SKM-1 treated with dmso at 0.1 percent for 144 hours (cell line): ENCODE measurements around the gene NAA10.

Experiments used
- DNase-seq: peaks from one replicate; lab custom pipeline; 2025; ENCODE audit not compliant: unreplicated experiment; lab: John Stamatoyannopoulos, UW

NAA10 gene

DNA sequence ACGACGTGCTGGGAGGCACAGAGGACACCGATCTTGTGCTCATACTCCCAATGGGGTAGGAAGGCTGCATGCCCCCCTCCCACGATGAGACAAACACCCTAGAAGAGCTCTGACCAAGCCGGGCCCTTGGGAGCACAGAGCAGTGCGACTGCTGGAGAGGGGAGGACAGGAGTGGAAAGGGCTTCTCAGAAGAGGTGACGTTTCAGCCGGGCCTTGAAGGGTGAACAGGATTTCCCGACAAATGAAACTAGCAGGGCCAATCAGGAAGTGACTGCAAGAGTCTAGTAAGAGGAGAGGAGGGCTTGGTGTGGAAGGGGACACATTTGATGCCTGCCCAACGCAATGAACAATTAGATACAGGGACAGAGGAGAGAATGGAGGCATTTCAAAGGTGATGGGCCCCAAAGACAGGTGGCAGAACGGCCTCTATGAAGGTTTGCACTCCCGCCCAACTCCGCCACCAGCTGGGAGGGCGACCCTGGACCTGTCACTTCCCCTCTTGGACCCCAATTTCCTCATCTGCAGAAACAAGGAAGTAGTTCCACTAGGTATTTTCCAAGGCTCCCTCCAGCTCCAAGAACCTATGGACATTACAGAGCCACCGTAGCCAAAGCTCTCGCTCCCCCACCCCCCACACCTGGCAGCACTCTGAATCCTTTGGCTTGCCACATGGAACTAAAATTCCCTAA is 32.8 kb upstream of the NAA10 start:
- no peak for DNase-seq

DNA sequence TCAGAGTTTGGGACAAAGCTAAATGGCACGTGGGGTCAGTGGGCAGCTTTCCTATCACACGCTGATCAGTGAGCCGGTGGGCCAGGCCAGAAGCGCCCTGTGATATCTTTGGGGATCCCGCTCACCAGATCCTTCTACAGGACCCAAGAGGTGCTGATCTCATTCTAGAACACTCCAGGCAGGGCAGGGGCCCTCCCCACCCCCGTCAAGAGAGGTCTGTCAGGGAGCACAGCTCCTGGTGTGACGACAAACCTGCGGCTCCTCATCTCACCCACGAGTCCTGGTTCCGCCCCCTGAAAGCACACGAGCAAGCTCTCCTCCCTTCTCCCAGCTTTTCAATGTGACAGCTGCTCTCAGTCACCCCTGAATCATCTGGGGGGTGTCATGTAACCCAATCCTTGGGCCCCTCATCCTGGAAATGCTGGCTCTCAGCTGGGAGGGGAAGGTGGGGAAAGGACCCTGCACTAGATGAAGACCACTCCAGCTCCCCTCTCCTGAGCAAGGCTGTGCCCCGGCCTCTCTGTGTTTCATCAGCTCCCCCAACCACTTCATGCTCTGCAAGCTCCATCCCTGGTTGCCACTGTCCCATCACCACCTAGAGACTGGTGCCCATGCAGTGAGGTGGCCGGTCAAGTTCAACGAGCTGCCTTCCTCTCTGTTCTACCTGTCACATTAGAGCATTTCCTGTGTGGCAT is 32.2 kb upstream of the NAA10 start:
- DNase-seq = no peak

DNA sequence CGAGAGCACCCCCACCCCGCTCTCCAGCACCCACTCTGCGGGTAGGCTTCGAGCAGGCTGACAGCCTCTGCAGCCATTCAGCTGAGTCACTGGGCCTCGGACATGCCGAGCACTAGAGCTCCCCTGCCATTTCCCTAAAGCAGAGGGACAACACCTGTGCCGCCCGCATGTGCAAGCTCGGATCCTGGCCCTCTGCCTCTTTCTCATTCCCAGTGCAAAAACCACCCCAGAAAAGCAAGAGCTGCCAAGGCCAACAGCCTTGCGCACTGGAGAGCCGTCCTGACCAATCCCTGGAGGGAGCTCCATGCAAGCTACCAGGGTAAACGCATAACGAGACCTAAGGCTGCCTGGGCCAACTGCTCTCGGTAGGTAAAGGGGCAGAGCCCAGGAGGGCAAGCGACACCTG is 31.4 kb upstream of the NAA10 start:
- no peak for DNase-seq

DNA sequence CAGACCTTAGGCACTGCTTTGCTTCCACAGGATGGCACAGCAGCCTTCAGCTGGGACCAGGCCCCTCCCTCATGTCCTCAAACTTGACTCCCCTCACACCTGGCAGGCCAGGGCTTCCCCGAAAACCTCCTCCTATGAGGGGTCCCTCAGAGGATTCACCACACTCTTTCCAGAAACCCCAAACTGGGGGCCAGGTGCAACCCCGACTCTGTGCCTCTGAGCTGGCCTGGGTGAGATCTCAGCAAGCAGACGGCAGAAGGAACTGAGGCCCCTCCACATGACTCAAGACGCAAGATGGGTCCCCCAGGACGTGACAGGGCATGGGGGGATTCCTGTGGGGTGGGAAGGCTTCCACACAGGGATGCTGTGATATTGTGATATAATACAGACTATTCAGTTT is 30.6 kb upstream of the NAA10 start:
- DNase-seq = no peak

DNA sequence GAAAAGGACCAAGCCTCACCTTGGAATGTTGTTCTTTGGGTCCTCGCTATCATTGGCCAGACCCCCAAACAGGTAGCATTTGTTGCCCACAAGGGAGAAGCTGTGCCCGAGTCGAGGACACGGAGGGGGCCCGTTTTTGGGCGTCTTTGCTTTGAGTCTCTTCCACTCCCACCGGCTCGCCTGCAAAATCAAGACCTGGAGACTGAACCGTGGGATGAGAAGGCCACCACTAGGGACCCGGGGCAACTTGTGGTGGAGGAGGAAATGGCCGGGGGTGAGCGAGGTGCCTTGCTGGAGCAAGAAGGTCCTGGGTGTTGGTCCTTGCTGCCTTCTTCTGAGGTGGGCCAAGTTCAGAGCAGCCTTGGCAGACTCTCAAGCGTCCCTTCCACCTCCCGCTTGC is 29.3 kb upstream of the NAA10 start:
- DNase-seq = no peak

DNA sequence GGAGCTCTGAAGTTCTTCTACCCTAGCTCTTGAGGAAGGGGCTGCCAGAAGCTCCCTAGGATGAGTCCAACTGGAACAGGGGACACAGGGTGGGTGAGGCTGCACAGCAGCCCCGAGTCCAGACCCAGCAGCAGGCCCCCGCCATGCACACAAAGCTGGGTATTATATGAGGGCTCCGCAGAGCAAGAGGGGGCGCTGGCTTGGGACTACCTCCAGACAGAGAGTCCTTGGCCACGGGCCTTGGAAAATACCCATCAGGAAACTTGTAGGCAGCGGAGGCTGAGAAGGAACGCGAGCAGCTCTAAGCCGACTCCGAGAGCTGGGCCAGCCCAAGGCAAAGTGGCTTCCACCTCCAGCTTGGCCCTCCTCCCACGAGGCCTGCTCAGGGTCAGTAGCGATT is 28.7 kb upstream of the NAA10 start:
- DNase-seq = no peak

DNA sequence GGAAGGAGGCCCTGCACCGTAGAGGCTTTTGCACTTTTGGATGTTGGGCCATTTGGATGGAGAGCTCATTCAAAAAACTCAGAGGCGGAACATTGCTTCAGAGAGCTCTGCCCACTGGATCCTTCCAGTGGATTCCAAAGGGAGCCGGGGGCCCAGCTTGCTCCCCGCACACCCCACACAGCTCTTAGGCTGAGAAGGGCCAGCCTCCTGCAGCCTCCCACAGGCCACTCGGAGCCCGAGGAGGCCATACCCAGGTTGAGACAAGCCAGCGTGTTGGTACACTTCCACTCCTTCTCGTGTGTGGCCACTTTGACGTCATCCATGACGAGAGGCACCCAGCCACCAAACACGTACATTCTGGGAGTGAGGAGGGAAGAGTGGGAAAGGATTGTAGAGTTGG is 26.5 kb upstream of the NAA10 start:
- DNase-seq = no peak

DNA sequence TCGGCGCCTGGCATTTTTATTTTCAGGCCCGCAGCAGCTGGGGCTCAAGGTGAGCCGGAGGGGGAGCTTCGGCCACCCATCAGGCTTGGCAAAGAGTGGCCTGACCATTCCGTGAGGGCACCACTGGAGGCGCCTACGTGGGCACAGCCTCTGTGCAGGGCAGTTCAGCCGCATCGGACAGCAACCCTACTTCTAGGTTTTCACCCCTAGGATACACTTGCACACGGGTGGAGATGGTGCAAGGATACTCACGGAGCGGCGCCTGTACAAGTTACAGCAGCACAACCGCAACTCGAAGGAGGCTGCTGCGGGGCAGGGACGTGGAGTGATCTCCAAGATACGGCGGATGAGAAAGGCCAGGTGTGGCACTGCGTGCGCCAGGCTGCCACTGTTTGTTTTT is 25.9 kb upstream of the NAA10 start:
- no peak for DNase-seq

DNA sequence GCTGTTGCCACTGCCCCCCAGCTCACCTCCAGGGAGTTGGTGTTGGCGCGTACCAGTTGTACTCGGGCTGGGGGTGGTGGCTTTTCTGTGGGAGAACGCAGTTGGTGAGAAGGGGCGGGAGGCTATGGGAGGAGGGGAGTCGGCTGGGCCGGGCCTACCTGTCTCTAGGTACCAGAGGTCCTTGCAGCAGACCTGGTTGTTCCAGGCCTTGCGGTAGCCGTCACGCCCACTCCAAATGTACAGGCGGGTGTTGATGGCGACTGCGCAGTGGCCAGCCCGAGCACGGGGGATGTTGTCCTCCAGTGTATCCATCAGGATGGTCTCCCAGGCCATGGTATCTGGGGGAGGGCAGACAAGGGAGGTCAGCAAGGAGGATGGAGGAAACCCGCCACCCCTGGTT is 25.2 kb upstream of the NAA10 start:
- no peak for DNase-seq

DNA sequence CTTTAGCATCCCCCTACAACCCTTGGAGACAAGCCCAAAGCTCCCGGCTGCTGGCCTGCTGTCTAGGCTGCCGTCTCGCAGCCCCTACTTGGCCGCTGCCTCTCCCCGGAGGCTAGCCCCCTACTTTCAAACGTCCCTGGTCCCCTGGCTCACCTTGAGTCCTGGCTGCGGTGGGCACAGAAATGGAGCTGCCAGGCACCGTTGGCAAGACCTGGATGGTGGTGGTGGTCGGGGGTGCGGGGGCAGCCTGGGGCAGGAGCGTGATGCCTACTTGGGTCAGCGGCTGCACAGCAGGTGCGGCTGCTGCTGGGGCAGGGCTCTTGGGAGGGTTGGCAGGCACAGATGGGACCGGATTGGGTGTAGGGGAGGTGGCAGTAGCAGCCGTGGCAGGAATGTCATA is 24.8 kb upstream of the NAA10 start:
- DNase-seq = no peak

DNA sequence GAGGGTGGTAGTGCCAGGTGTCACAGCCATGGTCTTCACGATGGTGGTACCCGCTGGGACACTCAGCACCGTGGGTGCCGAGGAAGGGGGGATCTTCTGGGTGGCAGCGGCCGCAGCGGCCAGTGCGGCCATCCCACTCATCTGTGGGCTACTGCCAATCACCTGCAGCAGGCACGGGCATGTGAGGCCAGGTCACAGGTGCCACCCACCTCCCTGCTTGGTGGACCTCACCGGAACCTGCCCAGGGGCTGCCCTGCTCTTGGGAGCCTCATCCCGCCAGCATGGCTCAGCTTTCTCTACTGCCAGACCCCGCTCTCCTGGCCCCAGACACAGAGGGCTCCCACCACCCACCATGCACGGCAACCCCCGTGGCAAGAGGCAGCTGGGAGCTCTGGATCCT is 23.8 kb upstream of the NAA10 start:
- DNase-seq = no peak

DNA sequence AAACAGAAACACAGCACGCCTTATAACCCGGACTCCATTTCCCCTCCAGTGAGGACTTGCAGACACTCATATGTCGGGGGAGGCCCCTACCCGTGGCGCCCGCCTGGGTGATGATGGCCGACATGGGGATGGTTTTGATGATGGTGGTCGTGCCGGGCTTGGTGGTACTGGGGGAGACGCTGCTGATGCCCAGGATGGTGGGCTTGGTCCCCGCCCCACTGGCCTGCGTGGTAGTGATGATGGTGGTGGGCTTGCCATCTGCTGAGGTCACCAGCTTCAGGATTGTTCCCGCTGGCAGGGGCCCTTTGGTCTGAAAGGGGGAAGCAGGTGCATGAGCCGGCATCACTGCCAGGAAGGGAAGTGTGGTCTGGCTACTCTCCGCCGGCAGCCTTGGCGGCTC is 22.4 kb upstream of the NAA10 start:
- DNase-seq = no peak

DNA sequence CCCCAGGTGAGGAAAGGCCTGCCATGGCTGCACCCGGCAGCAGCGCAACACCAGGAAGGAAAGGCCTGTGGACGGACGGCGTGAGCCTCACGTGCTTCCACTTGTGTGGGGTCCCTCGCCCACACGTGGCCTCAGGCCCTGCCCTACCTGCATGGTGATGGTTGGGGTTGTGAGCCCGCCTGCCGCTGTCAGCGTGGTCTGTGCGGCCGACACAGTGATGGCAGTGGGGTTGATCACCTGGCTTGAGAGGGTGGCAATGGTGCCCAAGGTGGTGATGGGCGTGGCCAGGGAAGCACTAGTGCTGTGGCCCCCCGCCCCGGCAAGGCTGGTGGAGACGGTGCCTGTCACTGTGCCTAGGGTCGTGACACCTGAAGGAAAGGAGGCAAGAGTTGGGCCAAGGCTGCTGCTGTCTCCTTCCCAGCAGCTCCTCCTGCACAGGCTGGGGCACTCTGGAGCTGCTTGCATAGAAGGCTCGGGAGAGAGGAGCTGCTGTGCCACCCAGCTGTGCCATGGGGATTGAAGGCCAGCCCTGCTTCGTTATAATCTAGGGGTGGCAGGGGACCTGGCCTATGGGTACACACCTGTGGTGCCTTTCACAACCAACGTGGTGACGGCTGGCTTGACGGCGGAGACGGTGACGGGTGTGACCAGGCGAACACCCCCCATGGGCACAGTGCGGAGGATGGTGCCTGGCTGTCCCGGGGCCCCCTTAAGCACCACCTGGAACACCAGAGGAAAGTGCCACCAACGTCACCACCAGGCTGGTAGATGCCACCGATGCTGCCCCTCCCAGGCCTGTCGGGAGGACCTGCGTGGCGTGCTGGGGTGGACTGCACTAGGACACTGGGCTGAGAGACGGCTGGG is 21.4 kb upstream of the NAA10 start:
- no peak for DNase-seq

DNA sequence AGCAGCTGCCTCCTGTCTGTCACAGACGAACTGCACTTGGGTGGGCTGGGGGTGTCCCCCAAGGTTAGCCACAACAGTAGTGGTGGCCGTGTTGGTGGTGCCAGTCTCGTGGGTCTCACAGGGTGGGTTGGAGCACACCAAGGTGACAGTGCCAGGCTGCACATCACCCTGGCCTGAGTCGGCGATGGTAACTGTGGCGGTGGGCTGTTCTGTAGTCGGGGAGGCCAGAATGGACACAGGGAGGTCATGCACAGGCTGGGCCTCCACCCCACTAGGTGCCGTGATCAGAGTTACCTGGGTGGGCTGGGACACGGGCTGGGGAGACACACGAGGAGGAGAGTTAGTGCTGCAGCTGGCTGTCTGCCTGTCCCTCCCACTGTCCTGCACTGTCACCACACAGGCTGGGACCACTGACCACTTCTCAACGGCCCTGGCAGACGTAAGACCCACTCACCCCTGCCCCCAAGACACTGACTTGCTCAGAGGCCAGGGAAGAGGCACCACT is 20.4 kb upstream of the NAA10 start:
- no peak for DNase-seq

DNA sequence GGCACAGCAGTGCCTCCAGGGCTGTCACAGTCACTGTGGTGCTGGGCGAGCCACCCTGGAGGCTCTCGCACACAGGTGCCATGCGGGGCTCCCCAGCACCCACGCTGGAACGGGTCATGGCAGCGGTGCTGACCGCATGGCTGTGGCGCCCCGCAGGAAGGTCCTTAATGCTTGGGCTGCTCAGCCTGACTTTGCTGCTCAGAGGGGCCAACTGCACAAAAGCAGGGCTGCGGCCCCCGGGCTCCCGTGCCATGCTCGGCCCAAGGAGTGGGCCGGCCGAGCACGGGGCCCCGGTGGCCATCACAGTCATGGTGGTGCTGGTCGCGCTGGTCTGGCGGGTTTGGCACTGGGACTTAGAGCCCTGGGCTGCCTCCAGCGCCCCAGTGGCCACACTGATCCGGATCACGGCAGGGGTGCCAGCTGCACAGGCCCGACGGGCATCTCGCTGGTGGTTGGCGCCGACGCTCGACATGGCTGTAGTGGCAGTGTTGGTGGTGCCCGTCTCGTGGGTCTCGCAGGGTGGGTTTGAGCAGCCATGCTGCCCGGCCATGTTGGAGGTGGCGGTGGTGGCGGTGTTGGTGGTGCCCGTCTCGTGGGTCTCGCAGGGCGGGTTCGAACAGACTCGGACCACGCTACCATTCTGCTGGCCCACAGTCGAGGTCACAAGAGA is 19.9 kb upstream of the NAA10 start:
- no peak for DNase-seq

DNA sequence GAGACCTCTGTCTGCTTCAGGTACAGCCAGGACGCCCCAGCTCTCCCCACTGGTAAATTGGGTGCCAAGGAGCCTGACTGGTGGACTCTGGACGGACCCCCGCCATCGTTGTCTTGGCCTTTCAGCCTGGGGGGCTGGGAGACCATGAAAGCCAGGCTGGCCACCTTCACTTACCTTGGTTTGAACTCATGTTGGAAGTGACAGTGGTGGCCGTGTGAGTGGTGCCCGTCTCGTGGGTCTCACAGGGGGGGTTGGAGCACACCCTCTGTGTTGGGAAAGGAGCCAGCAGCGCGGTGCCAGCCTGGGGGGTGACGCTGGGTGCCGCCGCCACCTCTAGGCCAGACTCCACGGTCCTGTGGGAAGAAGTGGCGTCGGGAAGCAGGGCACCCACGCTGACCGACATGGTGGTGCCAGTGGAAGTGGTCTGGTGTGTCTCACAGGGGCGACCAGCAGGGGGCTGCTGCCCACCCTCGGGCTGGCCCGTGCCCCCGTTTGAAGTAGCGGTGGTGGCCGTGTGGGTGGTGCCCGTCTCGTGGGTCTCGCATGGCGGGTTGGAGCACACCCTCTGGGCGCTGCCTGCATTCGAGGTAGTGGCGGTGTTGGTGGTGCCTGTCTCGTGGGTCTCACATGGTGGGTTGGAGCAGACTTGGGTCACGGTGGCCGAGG is 19.2 kb upstream of the NAA10 start:
- DNase-seq = no peak

DNA sequence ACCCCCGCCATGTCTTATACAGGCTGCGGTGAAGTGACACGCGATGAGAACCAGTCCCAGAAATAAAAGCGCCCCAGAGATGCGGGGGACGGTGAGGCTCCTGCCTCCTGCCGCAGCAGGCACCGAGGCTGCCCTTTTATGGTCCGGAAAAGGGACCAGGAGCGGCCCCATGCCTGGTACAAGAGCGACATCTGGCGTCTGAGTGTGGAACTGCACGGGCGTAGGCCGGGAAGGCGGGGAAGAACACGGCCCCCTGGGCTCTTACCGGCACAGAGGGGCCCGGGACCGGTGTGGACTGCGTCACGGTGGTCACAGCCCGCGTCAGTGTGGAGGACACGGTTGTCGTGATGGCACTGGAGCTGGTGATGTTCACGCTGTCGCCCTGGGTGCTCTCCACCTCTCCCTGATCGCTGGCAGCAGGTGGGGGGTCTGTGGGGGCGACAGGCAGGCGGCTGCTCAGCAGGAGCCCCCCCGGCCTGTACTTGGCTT is 18.5 kb upstream of the NAA10 start:
- no peak for DNase-seq

DNA sequence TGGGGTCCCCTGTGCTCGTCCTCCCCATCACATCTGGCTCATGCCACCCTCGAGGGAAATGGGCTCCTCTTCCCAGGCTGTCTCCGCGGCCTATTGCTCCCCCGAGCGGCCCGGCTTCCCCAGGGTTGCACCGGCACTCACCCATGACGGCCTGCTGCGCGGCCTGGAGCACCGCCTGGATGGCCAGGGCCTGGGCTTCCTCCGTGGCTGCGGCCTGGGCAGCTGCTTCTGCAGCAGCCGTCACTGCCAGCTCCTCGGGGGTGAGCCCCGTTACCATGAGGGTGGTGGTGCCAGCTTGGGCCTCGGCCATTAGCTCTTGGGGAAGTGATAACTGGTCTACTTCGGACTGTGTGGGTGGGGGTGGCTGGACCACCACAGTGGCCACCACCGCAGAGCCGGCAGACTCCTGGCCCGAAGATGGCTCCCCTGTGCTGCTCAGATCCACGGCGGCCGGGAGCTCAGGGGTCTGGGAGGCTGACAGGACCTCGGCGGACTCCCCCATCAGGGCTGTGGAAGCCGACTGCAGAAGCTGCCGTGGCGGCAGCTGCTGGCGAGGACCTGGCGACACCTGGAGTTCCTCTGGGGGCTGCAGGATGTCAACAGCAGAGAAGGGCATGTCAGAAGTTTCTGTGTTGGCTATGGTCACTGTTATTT is 17.7 kb upstream of the NAA10 start:
- no peak for DNase-seq

DNA sequence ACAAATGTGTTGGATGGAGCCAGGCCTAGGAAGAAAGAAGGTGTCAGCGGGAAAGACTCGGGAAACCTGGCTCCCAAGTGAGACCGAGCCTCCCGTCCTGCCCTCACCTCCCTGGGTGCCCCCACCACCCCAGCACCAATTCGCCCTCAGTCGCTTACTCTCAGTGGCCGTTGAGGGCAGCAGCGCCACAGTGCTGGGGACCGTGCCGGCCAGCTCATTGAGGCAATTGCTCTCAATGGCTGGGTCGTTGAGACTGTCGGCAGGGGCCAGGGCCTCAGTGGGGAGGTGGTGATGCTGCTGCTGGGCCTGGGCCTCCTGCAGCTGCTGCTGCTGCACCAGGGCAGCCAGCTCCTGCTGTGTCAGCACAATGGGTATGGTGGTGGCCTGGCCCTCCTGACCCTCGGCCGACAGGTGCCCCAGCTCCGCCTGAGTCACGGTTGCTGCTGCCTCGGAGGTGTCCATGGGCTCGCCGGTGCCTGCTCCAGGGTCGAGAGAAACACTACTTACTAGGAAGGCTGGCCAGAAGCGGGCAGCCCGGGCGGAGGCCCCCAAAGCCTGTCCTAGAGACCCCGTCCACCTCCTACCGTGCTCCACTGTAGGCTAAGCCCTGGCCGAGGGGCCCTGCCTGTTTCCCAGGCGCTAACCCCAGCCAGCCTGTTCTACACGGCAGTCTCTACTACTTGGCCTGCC is 17.0 kb upstream of the NAA10 start:
- no peak for DNase-seq

DNA sequence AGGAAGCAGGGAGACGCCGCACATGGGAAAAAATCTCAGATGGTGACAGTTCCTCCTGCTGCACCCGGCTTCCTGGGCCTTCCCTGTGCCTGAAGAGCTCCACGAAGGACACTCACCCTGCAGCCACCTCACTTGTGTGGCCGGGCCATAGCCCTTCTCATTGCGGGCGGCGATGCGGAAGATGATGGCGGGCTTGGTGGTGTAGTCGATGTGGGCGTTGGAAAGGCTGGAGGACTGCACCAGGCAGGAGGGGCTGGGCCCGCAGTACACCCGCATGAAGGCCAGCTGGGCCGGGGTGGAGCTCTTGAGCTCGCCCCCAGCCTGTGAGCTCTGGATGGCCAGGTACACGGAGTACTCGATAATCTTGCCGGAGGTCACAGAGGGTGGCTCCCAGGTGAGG is 15.3 kb upstream of the NAA10 start:
- no peak for DNase-seq
